H1 (cell line): ENCODE results near the gene BUD23. TPM values are rescaled to one million over a fixed set of nuclear protein-coding genes. Genes with fewer than 3 reads are reported as not detected.

Experiments
- CTCF ChIA-PET: fragments of 300-600 bp; sonication (Branson Sonifier 250); formaldehyde crosslinking; loops from one replicate; lab custom pipeline; 2021; ENCODE audit not compliant: partially characterized antibody; lab: Charles Lee
- POLR2A ChIA-PET: fragments of 300-600 bp; sonication (Branson Sonifier 250); formaldehyde crosslinking; loops from one replicate; lab custom pipeline; 2021; ENCODE audit warnings: inconsistent platforms; ENCODE audit not compliant: partially characterized antibody; lab: Charles Lee
- DNase-seq, 2 experiments: peaks; one replicate each; pipeline versions ENCODE4 v3.0.0 to v3.0.0-alpha.2; 2010 to 2022; ENCODE audit warnings: low spot score in 2 of 2, low read depth in 1 of 2, mixed read lengths in 1 of 2
- FAIRE-seq: peaks from 2 replicates; lab custom pipeline; 2011; peaks lifted over from hg19 to GRCh38; lab: Jason Lieb, UNC
- H2AFZ ChIP-seq: 2 replicates; pipeline ENCODE4 v1.8.1; 2012; ENCODE audit warnings: low read length, inconsistent platforms
- H2AK5ac ChIP-seq: 2 replicates; pipeline ENCODE4 v1.6.1; 2013; ENCODE audit warnings: low read depth, low read length
- H2BK120ac ChIP-seq: replicated peaks from 2 replicates; pipeline ENCODE3; 2013; ENCODE audit warnings: low read depth, low read length, inconsistent platforms
- H2BK12ac ChIP-seq: 2 replicates; pipeline ENCODE4 v1.6.1; 2013; ENCODE audit warnings: low read depth, low read length
- H2BK15ac ChIP-seq: 2 replicates; pipeline ENCODE4 v1.6.1; 2013; ENCODE audit warnings: low read length
- H2BK20ac ChIP-seq: 2 replicates; pipeline ENCODE4 v1.6.1; 2013; ENCODE audit warnings: low read length
- H2BK5ac ChIP-seq: 2 replicates; pipeline ENCODE4 v1.6.1; 2013; ENCODE audit warnings: low read depth, low read length
- H3K14ac ChIP-seq: 2 replicates; pipeline ENCODE4 v1.6.1; 2013; ENCODE audit warnings: inconsistent platforms; ENCODE audit not compliant: insufficient read length
- H3K18ac ChIP-seq: 2 replicates; pipeline ENCODE4 v1.6.1; 2013; ENCODE audit warnings: low read length; ENCODE audit errors: extremely low read depth
- H3K23ac ChIP-seq: 2 replicates; pipeline ENCODE4 v1.6.1; 2013; ENCODE audit warnings: inconsistent platforms; ENCODE audit not compliant: insufficient read length
- H3K23me2 ChIP-seq: 2 replicates; pipeline ENCODE4 v1.6.1; 2013; ENCODE audit warnings: low read depth, low read length
- H3K27ac ChIP-seq: 2 replicates; pipeline ENCODE4 v1.6.1; 2011; ENCODE audit warnings: low read depth, low read length, inconsistent platforms
- H3K27me3 ChIP-seq, 4 experiments: replicated peaks in 1 of 4; 1 replicate in 1 of 4; 2 replicates in 3 of 4; pipeline versions ENCODE4 v1.6.1 to v1.8.1; 2011 to 2013; ENCODE audit warnings: low read length in 3 of 4, mild to moderate bottlenecking in 3 of 4, inconsistent platforms in 2 of 4, mixed read lengths in 2 of 4, moderate library complexity in 1 of 4; ENCODE audit not compliant: control insufficient read depth in 3 of 4, insufficient read depth in 3 of 4; ENCODE audit errors: extremely low read depth in 1 of 4
- H3K36me3 ChIP-seq, 4 experiments: 2 replicates each; pipeline versions ENCODE4 v1.6.1 to v1.8.1; 2011 to 2013; ENCODE audit warnings: mild to moderate bottlenecking in 4 of 4, low read length in 3 of 4, moderate library complexity in 2 of 4, control low read depth in 1 of 4, inconsistent platforms in 1 of 4; ENCODE audit not compliant: insufficient read depth in 4 of 4, control insufficient read depth in 2 of 4
- H3K4ac ChIP-seq: replicated peaks from 2 replicates; pipeline ENCODE3; 2013; ENCODE audit warnings: low read length, low read depth, mixed read lengths, inconsistent platforms; ENCODE audit not compliant: insufficient read length
- H3K4me1 ChIP-seq, 4 experiments: replicated peaks in 1 of 4; 1 replicate in 1 of 4; 2 replicates in 3 of 4; pipeline versions ENCODE4 v1.6.1 to v1.8.1; 2011 to 2013; ENCODE audit warnings: low read length in 3 of 4, inconsistent platforms in 2 of 4, mixed read lengths in 1 of 4; ENCODE audit not compliant: insufficient read depth in 4 of 4, control insufficient read depth in 3 of 4
- H3K4me2 ChIP-seq, 2 experiments: 2 replicates each; pipeline versions ENCODE4 v1.6.1 to v1.8.1; 2011 to 2013; ENCODE audit warnings: low read depth in 2 of 2, low read length in 2 of 2, control low read depth in 1 of 2, inconsistent platforms in 1 of 2, mild to moderate bottlenecking in 1 of 2; ENCODE audit not compliant: insufficient read depth in 1 of 2
- H3K4me3 ChIP-seq, 4 experiments: fragments of 200-600, 300-600 bp in 1 of 4; sonication (generic), shearing (Covaris generic), sonication (Bioruptor Twin) in 1 of 4; 2 replicates each; pipeline versions ENCODE4 v1.5.1 to v1.8.1; 2011 to 2016; ENCODE audit warnings: low read length in 4 of 4, low read depth in 3 of 4, control low read depth in 2 of 4, inconsistent platforms in 2 of 4, mild to moderate bottlenecking in 2 of 4, mixed read lengths in 1 of 4, moderate library complexity in 1 of 4; ENCODE audit not compliant: insufficient read depth in 2 of 4; ENCODE audit errors: extremely low read depth in 1 of 4
- H3K56ac ChIP-seq: replicated peaks from 2 replicates; pipeline ENCODE3; 2013; ENCODE audit warnings: low read depth, mild to moderate bottlenecking, mixed read lengths, low read length, inconsistent platforms; ENCODE audit not compliant: insufficient read length
- H3K79me1 ChIP-seq: 2 replicates; pipeline ENCODE4 v1.6.1; 2013; ENCODE audit warnings: low read depth, low read length, control low read depth
- H3K79me2 ChIP-seq, 2 experiments: 2 replicates each; pipeline versions ENCODE4 v1.6.1 to v1.8.1; 2012 to 2013; ENCODE audit warnings: low read length in 2 of 2, mild to moderate bottlenecking in 2 of 2, inconsistent platforms in 1 of 2; ENCODE audit not compliant: insufficient read depth in 2 of 2, control insufficient read depth in 1 of 2
- H3K9ac ChIP-seq, 4 experiments: replicated peaks in 1 of 4; 1 replicate in 1 of 4; 2 replicates in 3 of 4; pipeline versions ENCODE4 v1.6.1 to v1.8.1; 2011 to 2013; ENCODE audit warnings: low read depth in 3 of 4, low read length in 3 of 4, control low read depth in 2 of 4, mild to moderate bottlenecking in 2 of 4, moderate library complexity in 2 of 4, inconsistent platforms in 1 of 4; ENCODE audit errors: extremely low read depth in 1 of 4
- H3K9me3 ChIP-seq, 2 experiments: 2 replicates each; pipeline versions ENCODE4 v1.6.1 to v1.8.1; 2012 to 2013; ENCODE audit warnings: mild to moderate bottlenecking in 2 of 2, moderate library complexity in 2 of 2, control low read depth in 1 of 2, inconsistent platforms in 1 of 2, low read depth in 1 of 2, low read length in 1 of 2, mixed read lengths in 1 of 2; ENCODE audit not compliant: insufficient read depth in 2 of 2
- H4K20me1 ChIP-seq, 2 experiments: replicated peaks in 1 of 2; 2 replicates each; pipeline versions ENCODE3 to v1.8.1; 2011 to 2013; ENCODE audit warnings: inconsistent platforms in 2 of 2, low read length in 2 of 2, mild to moderate bottlenecking in 1 of 2; ENCODE audit not compliant: insufficient read depth in 2 of 2, control insufficient read depth in 1 of 2
- H4K5ac ChIP-seq: 2 replicates; pipeline ENCODE4 v1.6.1; 2013; ENCODE audit warnings: low read length, low read depth, mixed read lengths, inconsistent platforms; ENCODE audit not compliant: insufficient read length
- H4K8ac ChIP-seq: 2 replicates; pipeline ENCODE4 v1.8.0; 2013; ENCODE audit warnings: mild to moderate bottlenecking, moderate library complexity, low read length, inconsistent platforms; ENCODE audit not compliant: insufficient read depth; ENCODE audit errors: extremely low read depth
- H4K91ac ChIP-seq: replicated peaks from 2 replicates; pipeline ENCODE3; 2013; ENCODE audit warnings: low read length, mixed read lengths, inconsistent platforms; ENCODE audit not compliant: insufficient read length
- GTF2F1 ChIP-seq: IDR thresholded peaks from 2 replicates; pipeline ENCODE4 v1.6.1; 2012; ENCODE audit warnings: low read depth, low read length, improper control_type of control experiment, borderline replicate concordance
- YY1 ChIP-seq: IDR thresholded peaks from 2 replicates; pipeline ENCODE4 v1.6.1; 2011; ENCODE audit warnings: low read depth, mild to moderate bottlenecking, low read length
- WGBS, 2 experiments: shearing (Covaris generic) in 1 of 2; methylation state at CpG; one replicate each; pipeline versions ENCODE4 v1.1.6 to v1.1.7; 2013 to 2015; ENCODE audit warnings: low lambda C conversion rate in 2 of 2, mixed read lengths in 2 of 2, inconsistent platforms in 1 of 2, low coverage in 1 of 2, missing lambda C conversion rate in 1 of 2; ENCODE audit not compliant: insufficient replicate concordance in 2 of 2, insufficient coverage in 1 of 2, insufficient read length in 1 of 2; ENCODE audit errors: extremely low coverage in 1 of 2, missing lambda C conversion rate in 1 of 2; 5-methylcytosine and 5-hydroxymethylcytosine counted together
- polyA plus RNA-seq, 7 experiments: library from polyadenylated mRNA; depleted of rRNA in 3 of 7; stranded (reverse) in 5 of 7; unstranded in 2 of 7; fragments of >200 nt in 5 of 7; fragments of 200-250 nt in 2 of 7; gene quantifications; 1 replicate in 5 of 7; 2 replicates in 1 of 7; 4 replicates in 1 of 7; pipeline versions ENCODE4 v1.2.1 to v1.2.3, GENCODE V29; 2011 to 2013; ENCODE audit warnings: missing spikeins in 2 of 7, mixed read lengths in 2 of 7
- total RNA-seq: library from RNA; stranded (reverse); fragmentation: NEBNext Ultra II Directional; extraction: Animal tissue kit (Norgen Biotek cat#: 25700); gene quantifications from 2 replicates; pipeline ENCODE4 v1.2.1, GENCODE V29; 2021
- TF ChIP-seq, protein P1 (sequence below): IDR thresholded peaks from 2 replicates; pipeline ENCODE4 v1.6.1; 2011; ENCODE audit warnings: low read depth, mild to moderate bottlenecking, low read length; ENCODE audit not compliant: insufficient read depth

BUD23 gene
- total and polyA plus RNA-seq, 2 of the 8 experiments (the other 6 are each of a cell fraction or from before 2014, with no cell fraction given): 72.3 to 78.4 TPM

DNA sequence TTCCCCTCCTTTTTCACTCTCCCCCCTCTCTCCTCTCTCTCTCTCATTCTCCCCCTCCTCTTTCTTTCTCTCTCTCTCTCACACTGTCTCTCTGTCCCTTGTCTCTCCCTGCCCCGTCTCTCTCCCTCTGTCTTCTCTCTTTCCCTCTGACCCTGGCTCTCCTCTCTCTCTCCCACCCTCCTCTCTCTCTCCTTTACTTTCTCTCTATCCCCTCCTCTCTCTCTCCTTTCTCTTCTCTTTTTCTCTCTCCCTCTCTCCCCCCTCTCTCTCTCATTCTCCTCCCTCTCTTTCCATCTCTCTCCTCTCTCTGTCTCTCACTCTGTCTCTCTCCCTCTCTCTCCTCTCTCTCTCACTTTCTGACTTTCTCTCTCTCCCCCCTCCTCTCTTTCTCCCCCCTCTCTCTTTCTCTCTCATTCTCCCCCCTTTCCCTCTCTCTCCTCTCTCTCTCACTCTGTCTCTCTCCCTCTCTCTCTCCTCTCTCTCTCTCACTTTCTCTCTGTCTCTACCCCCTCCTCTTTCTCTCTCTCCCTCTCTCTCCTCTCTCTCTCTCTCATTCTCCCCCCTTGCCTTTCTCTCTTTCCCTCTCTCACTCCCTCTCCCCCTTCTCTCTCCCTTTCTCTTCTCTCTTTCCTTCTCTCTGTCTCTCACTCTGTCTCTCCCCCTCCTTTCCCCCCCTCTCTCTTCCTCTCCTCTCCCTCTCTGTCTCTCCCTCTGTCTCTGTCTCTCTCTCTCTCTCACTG lies 34.6 kb upstream of the BUD23 start:
- Histone ChIP-seq H2BK15ac (0 out of 2 replicates have a peak overlapping the region, but pooled peaks have one; percentile 61), H3K79me2 (no peaks in the 10 kb centered on the region), H3K4ac (no peak overlapping the region), H3K4me1 (peaks cover 0 to 14% (median 7%) of the 10 kb centered on the region in 4 experiments; a peak in 6 of 7 replicates), H2AFZ (0 out of 2 replicates have a peak overlapping the region, but pooled peaks have one; percentile 7), H2BK12ac (0 out of 2 replicates have a peak overlapping the region, but pooled peaks have one; percentile 39), H3K23me2 (peaks cover 8% of the 10 kb centered on the region; the same call in 1 of the 2 replicates), H3K4me3 (peak overlapping the region in 2 of 4 experiments; percentile 38 to 72; a peak in 3 of 8 replicates), H3K23ac (no peak overlapping the region), H2AK5ac (no peak overlapping the region), H3K4me2 (peak overlapping the region; percentile 46 to 87; a peak in 3 of 4 replicates), H4K20me1 (no peaks in the 10 kb centered on the region), H3K56ac (no peak overlapping the region), H4K91ac (no peak overlapping the region), H4K5ac (no peak overlapping the region), H3K14ac (no peak overlapping the region), H2BK120ac (no peak overlapping the region), H3K27me3 (peaks cover 0 to 30% (median 25%) of the 10 kb centered on the region in 4 experiments; a peak in 6 of 7 replicates), H3K27ac (no peak overlapping the region), H4K8ac (no peak overlapping the region), H3K79me1 (no peaks in the 10 kb centered on the region), H3K9me3 (no peaks in the 10 kb centered on the region), H3K9ac (no peak overlapping the region), H3K36me3 (no peaks in the 10 kb centered on the region), H3K18ac (no peak overlapping the region; the same call in 1 of the 2 replicates), H2BK20ac (0 out of 2 replicates have a peak overlapping the region, but pooled peaks have one; percentile 61), H2BK5ac (no peak overlapping the region)
- no peak for FAIRE-seq
- CTCF ChIA-PET: interaction anchor here (1.1 kb wide), 1 partner anchor 28 kb away, joined by 3 read pairs; no protein-coding TSS in a partner anchor
- TF ChIP-seq GTF2F1: no peak
- TF ChIP-seq, protein P1, sequence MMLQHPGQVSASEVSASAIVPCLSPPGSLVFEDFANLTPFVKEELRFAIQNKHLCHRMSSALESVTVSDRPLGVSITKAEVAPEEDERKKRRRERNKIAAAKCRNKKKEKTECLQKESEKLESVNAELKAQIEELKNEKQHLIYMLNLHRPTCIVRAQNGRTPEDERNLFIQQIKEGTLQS: no peak
- TF ChIP-seq YY1: no peak
- POLR2A ChIA-PET: no interaction called here
- 27% methylated on average over 1 of the region's 1 CpG; no CpG with 5 or more reads in 1 of the 2 experiments for WGBS, 2 experiments
- DNase-seq: no peak
